GM19468 (cell line): Measurements from ENCODE around the gene BAX.

Source experiments
- ATAC-seq: cut with Tn5 transposase; IDR thresholded peaks from one replicate; pipeline ENCODE4 v1.9.1; 2021; ENCODE audit warnings: mild to moderate bottlenecking, moderate library complexity, moderate number of reproducible peaks; ENCODE audit not compliant: unreplicated experiment; ENCODE audit errors: extremely low read depth

The BAX gene

DNA sequence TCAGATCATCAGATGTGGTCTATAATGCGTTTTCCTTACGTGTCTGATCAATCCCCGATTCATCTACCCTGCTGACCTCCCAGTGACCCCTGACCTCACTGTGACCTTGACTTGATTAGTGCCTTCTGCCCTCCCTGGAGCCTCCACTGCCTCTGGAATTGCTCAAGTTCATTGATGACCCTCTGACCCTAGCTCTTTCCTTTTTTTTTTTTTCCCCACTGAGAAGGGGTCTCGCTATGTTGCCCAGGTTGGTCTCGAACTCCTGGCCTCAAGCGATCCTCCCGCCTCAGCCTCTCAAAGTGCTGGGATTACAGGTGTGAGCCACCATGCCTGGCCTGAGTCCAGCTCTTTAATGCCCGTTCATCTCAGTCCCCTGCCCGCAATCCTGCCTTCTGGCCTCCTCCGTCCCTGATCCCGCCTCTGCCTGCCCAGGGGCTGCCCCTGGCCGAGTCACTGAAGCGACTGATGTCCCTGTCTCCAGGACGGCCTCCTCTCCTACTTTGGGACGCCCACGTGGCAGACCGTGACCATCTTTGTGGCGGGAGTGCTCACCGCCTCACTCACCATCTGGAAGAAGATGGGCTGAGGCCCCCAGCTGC is 6.5 kb downstream of the BAX start:
- ATAC-seq = no peak

DNA sequence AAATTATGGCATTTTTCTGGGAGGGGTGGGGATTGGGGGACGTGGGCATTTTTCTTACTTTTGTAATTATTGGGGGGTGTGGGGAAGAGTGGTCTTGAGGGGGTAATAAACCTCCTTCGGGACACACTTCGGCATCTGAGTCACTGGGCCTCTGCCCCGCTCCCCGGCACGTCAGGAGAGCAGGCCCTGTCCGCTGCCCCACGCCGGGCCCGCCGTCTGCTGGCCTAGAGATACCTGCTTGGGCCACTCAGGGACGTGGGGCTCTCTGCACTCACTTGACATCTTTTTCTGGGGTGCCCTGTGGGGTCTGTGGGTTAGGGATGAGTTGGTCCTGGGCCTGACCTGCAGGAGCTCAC is 7.0 kb downstream of the BAX start:
- no peak for ATAC-seq

DNA sequence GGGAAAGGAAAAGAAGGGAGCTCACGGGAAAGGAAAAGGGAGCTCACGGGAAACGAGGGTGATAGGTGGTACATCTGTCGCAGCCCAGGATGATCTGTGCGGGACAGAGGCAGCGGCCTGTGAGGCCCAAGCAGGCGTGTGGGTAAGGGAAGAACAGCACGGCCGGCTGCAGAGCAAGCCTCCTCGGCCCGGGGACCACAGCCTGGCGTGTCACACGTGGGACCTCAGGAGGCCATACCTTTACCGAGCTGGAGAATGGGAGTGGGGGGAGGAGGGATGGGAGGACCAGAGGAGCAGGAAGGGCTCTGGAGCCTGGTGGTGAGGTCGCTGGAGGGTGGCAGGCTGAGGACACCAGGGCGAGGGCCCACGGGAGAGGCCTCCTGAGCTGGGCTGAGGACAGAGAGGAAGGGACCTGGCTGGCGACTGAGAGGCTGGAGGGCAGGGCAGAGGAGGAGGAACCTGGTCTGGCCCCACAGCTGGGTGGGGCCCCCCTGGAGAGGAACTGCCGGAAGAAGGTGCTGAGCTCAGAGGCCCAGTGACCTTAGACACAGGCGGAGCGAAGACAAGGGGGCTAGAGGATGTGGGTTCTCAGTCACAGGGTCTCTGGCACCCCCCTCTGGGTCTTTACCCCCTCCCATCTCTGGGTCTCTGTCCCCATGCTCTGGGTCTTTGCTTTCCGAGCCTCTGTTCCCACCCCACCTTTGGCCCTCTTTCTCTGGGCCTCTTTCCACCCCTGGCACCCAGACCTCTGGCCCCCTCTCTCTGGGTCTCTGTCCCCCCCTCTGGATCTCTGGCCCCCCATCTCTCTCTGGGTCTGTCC is 7.6 kb downstream of the BAX start:
- ATAC-seq = peak; percentile 22

DNA sequence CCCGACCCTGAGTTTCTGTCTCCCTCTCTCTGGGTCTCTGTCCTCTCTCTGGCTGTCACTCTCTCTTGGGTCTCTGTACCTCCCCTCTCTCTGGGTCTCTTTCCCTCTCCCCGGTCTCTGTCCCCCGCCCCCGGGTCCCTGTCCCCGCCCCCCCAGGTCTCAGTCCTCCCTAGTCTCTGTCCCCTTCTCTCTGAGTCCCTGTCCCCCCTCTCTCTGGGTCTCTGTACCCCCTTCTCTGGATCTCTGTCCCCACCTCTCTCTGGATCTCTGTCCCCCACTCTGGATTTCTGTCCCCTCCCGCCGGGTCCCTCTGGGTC is 8.1 kb downstream of the BAX start:
- ATAC-seq = no peak

DNA sequence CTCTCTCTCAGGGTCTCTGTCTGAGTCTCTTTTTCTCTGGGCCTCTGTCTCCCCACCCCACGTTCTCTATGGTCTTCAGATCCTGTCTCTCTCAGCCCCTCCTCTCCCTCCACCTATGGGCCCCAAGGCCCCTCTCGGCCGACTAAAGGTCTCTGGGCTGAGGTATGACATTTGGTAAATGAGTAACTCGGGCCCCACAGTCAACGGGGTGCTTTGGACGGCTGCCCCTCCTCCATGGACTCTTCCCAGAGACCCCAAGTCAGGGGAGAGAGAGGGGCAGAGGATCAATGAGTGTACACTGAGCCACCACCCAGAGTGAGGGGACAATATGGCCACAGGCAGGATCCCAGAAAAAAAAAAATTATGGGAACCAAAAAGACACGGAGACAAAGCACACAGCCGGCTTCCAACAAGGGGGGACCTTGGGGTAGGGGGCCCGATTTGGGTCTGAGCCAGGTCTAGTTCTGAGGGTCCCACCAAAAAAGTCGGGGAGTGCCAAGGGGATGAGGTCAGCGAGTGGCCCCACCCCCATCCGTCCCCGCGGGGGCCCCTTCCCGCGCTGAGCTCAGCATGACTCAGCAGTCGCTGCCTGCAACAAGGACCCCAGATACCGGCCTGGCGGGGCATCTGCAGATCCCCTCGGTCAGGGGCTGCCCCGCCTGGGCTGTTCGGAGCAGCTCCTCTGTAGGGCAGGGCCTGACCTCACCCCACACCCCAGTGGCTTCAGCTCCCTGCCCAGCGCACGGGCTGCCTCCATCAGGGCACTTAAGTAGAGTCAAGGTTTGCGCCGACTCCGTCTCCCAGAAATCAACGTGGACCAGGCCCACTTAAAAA is 8.9 kb downstream of the BAX start:
- ATAC-seq = peak; percentile 14

DNA sequence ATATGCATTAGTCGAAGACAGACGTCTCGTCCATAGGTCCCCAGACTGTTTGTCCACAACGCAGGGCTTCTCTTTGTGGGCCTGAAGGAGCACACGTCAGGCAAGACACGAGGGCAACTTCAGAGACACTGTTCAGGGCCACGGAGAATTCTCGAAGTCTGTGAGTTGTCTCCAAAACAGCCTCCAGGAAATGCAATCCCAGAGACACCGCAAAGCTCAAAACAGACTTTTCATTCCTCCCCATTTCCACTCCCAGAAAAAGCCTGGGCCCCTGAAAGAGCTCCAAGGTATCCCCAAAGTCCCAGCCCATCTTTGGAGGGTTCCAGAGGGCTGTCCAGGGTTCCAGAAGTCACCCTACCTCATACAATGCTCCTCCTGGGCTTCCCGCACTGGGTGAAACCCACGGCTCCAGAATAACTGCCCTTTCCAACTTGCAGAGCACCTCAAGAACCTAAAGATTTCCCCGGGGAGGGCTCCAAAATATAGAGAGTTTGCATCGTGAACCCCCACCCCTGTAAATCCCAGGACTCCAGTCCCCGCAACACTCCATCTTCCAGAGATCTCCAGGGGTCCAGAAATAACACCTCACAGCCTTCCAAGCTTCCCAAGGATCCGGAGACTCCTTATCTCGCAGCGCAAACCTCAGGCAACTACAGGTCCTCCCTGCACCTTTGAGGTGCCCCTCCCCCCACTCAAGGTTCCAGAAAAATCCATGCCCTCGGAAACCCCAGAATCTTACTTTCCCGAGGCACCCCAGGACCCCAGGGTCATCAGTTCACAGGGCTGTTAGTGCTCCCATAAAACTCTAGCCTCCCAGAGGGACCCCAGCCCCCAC is 9.7 kb downstream of the BAX start:
- ATAC-seq = no peak

DNA sequence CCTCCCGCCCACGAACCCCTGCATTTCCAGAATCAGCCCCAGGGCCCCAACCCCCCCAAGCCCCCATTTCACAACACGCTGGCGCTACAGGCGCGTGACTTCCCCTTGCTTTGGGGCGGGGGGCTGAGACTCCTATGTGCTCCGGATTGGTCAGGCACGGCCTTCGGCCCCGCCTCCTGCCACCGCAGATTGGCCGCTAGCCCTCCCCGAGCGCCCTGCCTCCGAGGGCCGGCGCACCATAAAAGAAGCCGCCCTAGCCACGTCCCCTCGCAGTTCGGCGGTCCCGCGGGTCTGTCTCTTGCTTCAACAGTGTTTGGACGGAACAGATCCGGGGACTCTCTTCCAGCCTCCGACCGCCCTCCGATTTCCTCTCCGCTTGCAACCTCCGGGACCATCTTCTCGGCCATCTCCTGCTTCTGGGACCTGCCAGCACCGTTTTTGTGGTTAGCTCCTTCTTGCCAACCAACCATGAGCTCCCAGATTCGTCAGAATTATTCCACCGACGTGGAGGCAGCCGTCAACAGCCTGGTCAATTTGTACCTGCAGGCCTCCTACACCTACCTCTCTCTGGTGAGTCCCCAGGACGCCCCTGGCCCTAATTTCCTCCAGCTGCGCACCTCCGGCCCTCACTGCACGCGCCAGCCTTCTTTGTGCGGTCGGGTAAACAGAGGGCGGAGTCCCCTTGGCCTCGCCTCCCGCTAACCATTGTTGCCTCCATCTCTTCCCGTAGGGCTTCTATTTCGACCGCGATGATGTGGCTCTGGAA is 10.5 kb downstream of the BAX start, which contains the start of gene FTL:
Gene FTL (plus strand): TSS at position 270 of the 766 bp plus-strand sequence. CDS start 199 bp downstream, at position 469.
- ATAC-seq = peak; percentile 37

DNA sequence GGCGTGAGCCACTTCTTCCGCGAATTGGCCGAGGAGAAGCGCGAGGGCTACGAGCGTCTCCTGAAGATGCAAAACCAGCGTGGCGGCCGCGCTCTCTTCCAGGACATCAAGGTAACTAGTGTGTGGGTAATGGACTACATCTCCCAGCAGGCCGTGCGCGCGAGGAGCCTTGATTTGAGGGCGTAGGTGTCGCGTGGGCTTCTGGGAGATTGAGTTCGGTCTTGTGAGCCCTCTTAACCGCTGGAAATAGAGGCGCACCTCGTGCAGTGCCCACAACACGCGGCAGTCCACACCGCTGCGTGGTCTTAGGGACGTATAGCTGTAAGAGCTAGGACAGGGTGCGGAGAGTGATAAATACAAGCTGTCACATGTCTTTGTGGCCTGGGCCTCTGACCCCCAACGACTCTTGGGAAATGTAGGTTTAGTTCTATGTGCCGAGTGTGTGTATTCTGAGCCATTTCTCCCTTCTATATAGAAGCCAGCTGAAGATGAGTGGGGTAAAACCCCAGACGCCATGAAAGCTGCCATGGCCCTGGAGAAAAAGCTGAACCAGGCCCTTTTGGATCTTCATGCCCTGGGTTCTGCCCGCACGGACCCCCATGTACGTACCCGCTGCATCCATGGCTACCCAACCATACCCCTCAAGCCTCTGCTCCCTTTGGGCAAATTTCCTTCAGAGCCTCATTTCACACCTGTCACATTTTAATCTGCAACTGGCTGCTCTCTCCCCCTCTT is 11.3 kb downstream of the BAX start:
- no peak for ATAC-seq

DNA sequence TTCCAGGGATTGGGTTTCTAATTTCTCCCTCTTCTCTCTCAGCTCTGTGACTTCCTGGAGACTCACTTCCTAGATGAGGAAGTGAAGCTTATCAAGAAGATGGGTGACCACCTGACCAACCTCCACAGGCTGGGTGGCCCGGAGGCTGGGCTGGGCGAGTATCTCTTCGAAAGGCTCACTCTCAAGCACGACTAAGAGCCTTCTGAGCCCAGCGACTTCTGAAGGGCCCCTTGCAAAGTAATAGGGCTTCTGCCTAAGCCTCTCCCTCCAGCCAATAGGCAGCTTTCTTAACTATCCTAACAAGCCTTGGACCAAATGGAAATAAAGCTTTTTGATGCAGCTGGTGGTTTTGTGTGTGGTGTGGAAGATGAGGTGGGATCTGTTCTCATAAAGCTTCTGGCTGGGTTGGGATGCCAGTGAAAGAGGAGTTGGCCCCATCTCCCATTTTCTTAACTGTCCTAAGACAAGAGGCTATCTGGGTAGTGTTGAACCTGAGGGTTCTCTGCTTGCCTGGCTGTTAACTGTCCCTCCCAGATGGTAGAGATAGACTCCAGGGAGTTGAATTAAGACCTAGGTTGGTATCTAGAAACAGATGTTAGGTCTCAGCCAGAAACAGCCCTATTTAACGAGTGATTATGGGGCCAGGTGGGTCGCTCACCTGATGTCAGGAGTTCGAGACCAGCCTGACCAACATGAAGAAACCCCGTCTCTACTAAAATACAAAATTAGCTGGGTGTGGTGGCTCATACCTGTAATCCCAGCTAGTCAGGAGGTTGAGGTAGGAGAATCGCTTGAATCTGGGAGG is 12.1 kb downstream of the BAX start:
- no peak for ATAC-seq

DNA sequence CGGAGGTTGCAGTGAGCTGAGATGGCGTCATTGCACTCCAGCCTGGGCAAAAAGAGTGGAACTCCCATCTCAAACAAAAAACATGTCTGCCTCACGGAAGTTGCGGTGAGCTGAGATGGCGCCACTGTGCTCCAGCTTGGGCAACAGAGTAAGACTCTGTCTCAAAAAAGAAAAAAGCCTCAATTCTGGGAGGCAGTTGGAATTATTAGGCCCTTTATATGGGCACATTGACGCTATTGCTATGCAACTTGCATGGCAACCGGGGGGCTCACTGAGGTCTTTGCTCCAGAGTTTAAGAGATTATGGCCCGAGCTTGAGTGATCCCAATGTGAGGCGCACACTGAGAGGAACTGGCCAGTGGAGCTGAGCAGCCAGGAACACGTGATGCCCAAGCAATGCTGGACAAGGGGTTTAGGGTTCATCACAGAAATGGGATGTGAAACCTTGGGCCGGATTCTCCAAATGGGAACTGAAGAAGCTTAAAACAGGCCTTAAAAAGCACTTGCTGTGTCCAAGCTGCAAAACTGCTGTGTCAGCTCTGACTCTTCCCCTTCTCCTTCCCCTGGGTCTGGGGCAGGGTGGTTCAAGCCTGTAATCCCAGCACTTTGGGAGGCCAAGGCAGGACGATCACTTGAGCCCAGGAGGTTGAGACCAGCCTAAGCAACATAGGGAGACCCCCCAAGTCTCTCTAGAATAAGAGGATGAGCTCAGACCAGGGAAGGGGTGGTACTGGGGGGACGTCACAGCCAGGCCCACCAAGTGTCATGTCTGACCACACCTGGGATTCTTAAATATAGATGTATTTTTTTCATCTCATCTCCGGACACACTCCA is 12.9 kb downstream of the BAX start:
- no peak for ATAC-seq

DNA sequence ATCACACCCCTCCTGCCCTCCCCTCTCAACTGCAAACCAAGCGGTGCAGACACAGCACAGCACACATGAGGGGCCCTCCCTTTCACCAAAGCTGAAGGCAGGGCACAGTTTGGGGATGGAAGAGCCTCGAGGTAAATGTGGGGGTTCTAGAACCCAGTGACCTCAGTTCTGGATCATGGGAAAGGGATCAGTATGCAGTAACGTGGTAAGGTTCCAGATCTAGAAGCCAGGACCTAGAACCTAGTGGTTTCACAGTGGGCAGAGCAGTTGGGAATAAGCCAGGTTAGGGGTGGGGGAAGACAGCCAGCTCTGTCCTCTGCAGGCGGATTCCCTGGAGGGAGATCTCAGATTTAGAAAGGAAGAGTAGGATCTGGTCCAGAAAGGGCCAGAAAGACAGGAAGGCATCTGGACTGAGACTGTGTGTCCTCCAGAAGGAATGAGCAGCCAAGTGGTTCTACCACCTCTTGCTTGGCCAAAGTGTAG is 13.5 kb downstream of the BAX start:
- no peak for ATAC-seq

DNA sequence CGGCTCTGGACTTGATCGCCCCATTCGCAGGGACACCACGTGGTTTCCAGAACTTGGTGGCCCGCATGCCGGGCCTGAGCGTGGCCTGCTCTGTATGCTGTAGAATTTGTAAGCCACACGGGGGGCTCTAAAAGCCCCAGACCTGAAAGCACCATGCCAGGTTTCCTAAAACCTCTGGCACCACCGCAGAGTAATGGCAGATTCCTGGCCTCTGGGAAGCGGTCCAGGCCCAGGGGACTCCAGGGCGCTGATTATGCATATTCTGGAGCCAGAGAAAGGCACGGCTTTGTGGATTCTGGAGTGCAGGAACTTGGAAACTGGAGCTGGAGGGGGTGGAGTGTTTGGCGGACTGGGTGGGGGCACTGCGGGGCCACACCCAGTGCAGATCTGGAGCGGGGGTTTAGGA is 14.1 kb downstream of the BAX start:
- ATAC-seq = no peak

DNA sequence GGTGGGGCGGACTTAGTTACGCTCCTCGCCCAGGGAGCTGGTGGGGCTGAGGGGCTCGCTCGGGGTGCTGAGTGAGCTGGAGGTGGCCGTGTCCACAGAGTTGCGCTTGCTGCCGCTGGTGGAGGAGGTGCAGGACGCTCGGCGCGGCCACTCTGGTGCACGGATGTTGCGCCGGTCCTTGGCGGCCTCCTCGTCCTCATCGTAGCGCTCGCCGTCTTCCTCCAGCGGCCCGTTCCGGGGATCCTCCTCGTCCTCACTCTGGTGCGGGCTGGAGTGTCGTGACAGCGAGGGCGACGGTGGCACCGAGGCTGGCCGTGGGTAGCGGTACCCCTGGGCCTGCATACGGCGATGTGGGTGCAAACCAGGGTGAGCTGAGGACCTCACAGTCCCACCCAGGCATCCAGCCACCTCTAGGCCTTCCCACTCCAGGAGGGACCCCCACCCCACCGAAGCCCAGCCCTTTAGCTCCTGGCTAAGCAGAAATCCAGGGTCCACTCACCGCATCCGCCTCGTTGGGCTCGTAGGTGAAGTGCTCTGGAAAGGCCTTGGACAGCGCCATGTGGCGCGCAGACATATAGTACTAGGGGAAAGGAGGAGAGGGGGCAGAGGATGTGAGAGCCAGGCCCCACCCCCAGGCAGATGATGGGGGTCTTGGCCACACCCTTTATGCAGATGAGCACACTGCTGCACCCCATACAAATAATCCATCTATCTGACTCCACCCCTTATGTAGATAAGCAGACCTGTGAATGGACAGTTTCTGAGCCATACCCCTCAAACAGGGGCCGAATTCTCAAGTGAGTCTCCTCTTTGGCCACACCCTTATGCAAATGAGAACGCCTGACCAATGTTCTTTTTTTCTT is 14.8 kb downstream of the BAX start:
- no peak for ATAC-seq

DNA sequence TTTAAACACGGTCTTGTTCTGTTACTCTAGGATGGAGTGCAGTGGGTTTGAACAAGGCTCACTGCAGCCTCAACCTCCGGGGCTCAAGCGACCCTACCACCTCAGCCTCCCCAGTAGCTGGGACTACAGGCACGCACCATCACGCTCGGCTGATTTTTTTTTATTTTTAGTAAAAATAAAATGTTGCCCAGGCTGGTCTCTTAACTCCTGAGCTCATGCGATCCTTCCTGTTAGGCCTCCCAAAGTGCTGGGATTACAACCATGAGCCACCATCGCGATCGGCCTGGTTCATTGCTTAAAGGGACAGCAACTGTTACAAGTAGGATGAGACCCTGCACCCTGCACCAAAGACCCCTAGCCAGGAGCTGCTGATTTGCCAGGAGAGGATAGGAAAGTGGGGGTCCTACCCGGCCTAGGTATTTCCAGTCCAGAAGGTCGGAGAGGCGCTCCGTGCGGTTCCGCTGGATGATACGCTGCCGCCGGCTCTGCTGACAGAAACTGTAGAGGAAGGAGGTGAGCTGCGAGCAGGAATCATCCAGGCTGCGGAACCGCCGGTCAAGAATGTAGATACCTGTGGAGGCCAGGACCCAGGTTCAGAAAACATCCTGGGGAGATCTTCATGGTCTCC is 15.6 kb downstream of the BAX start:
- no peak for ATAC-seq

DNA sequence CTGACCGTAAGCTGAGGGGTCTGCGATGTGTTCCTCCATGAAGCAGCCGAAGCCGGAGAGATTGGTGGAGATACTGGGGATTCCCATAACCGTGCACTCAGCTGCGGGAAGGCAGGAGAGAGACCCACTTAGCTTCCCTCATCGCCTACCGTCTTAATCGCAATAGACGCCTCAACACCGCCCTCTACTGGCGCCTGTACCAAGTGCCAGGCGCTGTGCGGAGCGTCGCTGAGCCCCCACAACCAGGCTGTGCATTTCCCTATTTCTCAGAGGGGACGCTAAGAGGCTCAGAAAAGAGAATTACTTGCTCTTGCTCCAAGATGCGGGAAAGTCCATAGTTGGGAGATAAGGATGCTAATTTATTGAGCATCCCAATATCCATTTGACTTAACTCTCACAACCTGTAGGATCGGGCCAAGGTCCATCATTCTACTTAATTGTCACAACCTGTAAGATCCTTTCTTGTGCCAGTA is 16.3 kb downstream of the BAX start:
- no peak for ATAC-seq
